ENCODE results near the gene WFIKKN2. TPM values are rescaled to one million over a fixed set of nuclear protein-coding genes. Genes with fewer than 3 reads are reported as not detected.

The WFIKKN2 gene
- total and polyA plus RNA-seq, 2 of the 8 experiments (the other 6 are each of a cell fraction or from before 2014, with no cell fraction given) = 0.07 to 0.30 TPM

GRCh38 chr17:50856431-50856830 is 21.0 kb downstream of the WFIKKN2 start (continued):
- TF ChIP-seq TCF12 (IDR thresholded peaks at IDR 0.05; ENCODE audit: low read depth, low read length) (no peak), CTCF (IDR thresholded peaks at IDR 0.05; ENCODE audit: control extremely low read depth in 1 of 3, insufficient read depth in 1 of 3, low read depth in 1 of 3, low read length in 3 of 3) (no peak)

All from H1 (cell line).